ENCODE measurements around the gene SIAH1. TPM values are rescaled to one million over a fixed set of nuclear protein-coding genes. Genes with fewer than 3 reads are reported as not detected.

Gene SIAH1
- total and polyA plus RNA-seq, 9 of the 15 experiments (the other 6 are each of a cell fraction or from before 2014, with no cell fraction given), result 4.1 to 14.3 (median 12.5) TPM

DNA sequence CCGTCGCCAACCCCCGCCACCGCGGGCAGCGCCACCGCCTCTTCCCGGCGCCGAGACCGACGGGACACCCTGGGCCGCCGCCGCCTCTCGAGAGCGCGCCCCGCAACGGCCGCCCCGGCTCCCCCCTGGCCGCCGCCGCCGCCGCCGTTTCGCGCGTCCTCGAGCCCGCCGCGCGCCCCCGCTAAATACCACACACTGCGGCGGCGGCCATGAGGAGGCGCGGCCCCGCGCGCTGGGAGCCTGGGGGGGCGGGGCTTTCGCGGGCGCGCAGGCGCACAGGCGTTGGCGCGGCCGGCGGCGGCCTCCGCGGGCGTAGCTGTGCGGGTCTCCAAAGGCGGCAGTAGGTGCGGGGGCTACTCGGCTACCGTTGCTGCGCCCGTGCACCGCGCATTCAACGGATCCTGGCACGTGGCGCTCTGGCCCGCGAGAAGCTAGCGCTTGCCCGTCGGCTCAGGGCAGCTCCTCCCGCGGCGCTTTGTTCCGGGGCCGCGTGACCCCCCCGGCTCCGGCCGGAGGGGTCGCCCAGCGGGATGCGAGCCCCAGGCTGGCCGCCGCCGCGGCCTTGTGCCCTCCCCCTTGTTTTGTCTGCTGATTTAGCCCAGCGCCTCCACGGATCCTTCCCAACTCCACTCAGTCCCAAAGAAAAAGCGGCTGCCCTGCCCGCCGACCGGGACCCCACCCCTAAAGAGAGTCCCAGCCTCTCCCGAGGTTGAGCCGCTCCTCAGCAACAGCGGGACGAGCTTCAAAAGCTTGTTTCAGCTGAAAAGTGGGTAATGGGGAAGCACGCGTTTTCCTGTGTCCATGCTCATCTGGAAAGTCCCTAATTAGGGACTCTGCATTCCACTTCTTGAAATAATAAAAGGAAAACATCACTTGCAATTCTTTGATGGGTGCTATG, at the start of gene SIAH1 (continued):
- TF ChIP-seq, protein P1, sequence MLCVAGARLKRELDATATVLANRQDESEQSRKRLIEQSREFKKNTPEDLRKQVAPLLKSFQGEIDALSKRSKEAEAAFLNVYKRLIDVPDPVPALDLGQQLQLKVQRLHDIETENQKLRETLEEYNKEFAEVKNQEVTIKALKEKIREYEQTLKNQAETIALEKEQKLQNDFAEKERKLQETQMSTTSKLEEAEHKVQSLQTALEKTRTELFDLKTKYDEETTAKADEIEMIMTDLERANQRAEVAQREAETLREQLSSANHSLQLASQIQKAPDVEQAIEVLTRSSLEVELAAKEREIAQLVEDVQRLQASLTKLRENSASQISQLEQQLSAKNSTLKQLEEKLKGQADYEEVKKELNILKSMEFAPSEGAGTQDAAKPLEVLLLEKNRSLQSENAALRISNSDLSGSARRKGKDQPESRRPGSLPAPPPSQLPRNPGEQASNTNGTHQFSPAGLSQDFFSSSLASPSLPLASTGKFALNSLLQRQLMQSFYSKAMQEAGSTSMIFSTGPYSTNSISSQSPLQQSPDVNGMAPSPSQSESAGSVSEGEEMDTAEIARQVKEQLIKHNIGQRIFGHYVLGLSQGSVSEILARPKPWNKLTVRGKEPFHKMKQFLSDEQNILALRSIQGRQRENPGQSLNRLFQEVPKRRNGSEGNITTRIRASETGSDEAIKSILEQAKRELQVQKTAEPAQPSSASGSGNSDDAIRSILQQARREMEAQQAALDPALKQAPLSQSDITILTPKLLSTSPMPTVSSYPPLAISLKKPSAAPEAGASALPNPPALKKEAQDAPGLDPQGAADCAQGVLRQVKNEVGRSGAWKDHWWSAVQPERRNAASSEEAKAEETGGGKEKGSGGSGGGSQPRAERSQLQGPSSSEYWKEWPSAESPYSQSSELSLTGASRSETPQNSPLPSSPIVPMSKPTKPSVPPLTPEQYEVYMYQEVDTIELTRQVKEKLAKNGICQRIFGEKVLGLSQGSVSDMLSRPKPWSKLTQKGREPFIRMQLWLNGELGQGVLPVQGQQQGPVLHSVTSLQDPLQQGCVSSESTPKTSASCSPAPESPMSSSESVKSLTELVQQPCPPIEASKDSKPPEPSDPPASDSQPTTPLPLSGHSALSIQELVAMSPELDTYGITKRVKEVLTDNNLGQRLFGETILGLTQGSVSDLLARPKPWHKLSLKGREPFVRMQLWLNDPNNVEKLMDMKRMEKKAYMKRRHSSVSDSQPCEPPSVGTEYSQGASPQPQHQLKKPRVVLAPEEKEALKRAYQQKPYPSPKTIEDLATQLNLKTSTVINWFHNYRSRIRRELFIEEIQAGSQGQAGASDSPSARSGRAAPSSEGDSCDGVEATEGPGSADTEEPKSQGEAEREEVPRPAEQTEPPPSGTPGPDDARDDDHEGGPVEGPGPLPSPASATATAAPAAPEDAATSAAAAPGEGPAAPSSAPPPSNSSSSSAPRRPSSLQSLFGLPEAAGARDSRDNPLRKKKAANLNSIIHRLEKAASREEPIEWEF (CRISPR knock-in tag; IDR thresholded peaks at IDR 0.05), result no peak
- TF ChIP-seq HDAC6 (IDR thresholded peaks at IDR 0.05; ENCODE audit: low read depth, low read length), result no peak
- peak; percentile 40; the same call in 1 of the 2 replicates for TF ChIP-seq GABPB1 (CRISPR knock-in tag; IDR thresholded peaks at IDR 0.05)
- TF ChIP-seq, protein P2, sequence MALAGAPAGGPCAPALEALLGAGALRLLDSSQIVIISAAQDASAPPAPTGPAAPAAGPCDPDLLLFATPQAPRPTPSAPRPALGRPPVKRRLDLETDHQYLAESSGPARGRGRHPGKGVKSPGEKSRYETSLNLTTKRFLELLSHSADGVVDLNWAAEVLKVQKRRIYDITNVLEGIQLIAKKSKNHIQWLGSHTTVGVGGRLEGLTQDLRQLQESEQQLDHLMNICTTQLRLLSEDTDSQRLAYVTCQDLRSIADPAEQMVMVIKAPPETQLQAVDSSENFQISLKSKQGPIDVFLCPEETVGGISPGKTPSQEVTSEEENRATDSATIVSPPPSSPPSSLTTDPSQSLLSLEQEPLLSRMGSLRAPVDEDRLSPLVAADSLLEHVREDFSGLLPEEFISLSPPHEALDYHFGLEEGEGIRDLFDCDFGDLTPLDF (CRISPR knock-in tag; IDR thresholded peaks at IDR 0.05), result no peak
- TF ChIP-seq MEF2D (tag; conservative IDR thresholded peaks at IDR 0.05; ENCODE audit: low read depth), result no peak
- no peak for TF ChIP-seq ZFP30 (CRISPR knock-in tag; IDR thresholded peaks at IDR 0.05; ENCODE audit: borderline replicate concordance)
- TF ChIP-seq FOXK1 (CRISPR knock-in tag; IDR thresholded peaks at IDR 0.05; ENCODE audit: borderline replicate concordance), result no peak
- no peak for TF ChIP-seq JUNB (CRISPR knock-in tag; conservative IDR thresholded peaks at IDR 0.05)
- TF ChIP-seq, protein P3, sequence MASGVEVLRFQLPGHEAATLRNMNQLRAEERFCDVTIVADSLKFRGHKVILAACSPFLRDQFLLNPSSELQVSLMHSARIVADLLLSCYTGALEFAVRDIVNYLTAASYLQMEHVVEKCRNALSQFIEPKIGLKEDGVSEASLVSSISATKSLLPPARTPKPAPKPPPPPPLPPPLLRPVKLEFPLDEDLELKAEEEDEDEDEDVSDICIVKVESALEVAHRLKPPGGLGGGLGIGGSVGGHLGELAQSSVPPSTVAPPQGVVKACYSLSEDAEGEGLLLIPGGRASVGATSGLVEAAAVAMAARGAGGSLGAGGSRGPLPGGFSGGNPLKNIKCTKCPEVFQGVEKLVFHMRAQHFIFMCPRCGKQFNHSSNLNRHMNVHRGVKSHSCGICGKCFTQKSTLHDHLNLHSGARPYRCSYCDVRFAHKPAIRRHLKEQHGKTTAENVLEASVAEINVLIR (CRISPR knock-in tag; IDR thresholded peaks at IDR 0.05), result no peak
- no peak; the same call in 1 of the 2 replicates for TF ChIP-seq HCFC1 (IDR thresholded peaks at IDR 0.05; ENCODE audit: low read depth, low read length)
- TF ChIP-seq ZNF143 (CRISPR knock-in tag; IDR thresholded peaks at IDR 0.05), result no peak
- no peak for TF ChIP-seq ADNP (tag; IDR thresholded peaks at IDR 0.05)
- no peak for TF ChIP-seq SOX6 (IDR thresholded peaks at IDR 0.05)
- TF ChIP-seq GTF2F1 (IDR thresholded peaks at IDR 0.05; ENCODE audit: low read depth, low read length), result no peak
- TF ChIP-seq ZNF24 (IDR thresholded peaks at IDR 0.05), result no peak; the same call in 1 of the 2 replicates
- TF ChIP-seq, protein P4, sequence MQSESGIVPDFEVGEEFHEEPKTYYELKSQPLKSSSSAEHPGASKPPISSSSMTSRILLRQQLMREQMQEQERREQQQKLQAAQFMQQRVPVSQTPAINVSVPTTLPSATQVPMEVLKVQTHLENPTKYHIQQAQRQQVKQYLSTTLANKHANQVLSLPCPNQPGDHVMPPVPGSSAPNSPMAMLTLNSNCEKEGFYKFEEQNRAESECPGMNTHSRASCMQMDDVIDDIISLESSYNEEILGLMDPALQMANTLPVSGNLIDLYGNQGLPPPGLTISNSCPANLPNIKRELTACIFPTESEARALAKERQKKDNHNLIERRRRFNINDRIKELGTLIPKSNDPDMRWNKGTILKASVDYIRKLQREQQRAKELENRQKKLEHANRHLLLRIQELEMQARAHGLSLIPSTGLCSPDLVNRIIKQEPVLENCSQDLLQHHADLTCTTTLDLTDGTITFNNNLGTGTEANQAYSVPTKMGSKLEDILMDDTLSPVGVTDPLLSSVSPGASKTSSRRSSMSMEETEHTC (IDR thresholded peaks at IDR 0.05), result no peak
- no peak for TF ChIP-seq CHD4 (IDR thresholded peaks at IDR 0.05; ENCODE audit: insufficient read depth, insufficient replicate concordance, low read depth, low read length, poor library complexity, severe bottlenecking)
- TF ChIP-seq MYC (IDR thresholded peaks at IDR 0.05; ENCODE audit: low read depth, low read length), result peak; percentile 77; the same call in 1 of the 2 replicates
- no peak for TF ChIP-seq MYC (CRISPR knock-in tag; IDR thresholded peaks at IDR 0.05; ENCODE audit: borderline replicate concordance, low read depth)

Measured in K562 (cell line).